A549 (cell line): Measurements from ENCODE around the gene GTF2IRD1.

Experiments used
- GATA3 ChIP-seq: IDR thresholded peaks from 2 replicates; pipeline ENCODE4 v1.6.1; 2012; ENCODE audit warnings: borderline replicate concordance
- NPAS2 ChIP-seq: fragments of 250-450 bp; sonication (Bioruptor Pico); IDR thresholded peaks from 2 replicates; pipeline ENCODE4 v1.8.0; 2022; ENCODE audit warnings: mild to moderate bottlenecking, moderate library complexity, borderline replicate concordance
- POLR2A ChIP-seq: IDR thresholded peaks from 2 replicates; pipeline ENCODE4 v1.6.1; 2012; ENCODE audit warnings: mild to moderate bottlenecking, low read length
- RAD21 ChIP-seq, 2 experiments: fragments of >200 bp in 1 of 2; sonication (Bioruptor Twin) in 1 of 2; formaldehyde crosslinking in 1 of 2; IDR thresholded peaks in 1 of 2; conservative IDR thresholded peaks in 1 of 2; 2 replicates in 1 of 2; 3 replicates in 1 of 2; pipeline ENCODE4 v1.6.1; 2012 to 2018; ENCODE audit warnings: inconsistent platforms in 1 of 2
- USF2 ChIP-seq: fragments of 450-650 bp; IDR thresholded peaks from 2 replicates; pipeline ENCODE4 v1.6.1; 2014; ENCODE audit warnings: antibody characterized with exemption
- ZSCAN20 ChIP-seq: fragments of 250-450 bp; sonication (Bioruptor Pico); IDR thresholded peaks from 2 replicates; pipeline ENCODE4 v1.8.0; 2022; ENCODE audit warnings: mild to moderate bottlenecking, moderate library complexity
- TF ChIP-seq, protein P1 (sequence below): fragments of >200 bp; sonication (Bioruptor Twin); formaldehyde crosslinking; IDR thresholded peaks from 3 replicates; pipeline ENCODE4 v1.5.1; 2016

DNA sequence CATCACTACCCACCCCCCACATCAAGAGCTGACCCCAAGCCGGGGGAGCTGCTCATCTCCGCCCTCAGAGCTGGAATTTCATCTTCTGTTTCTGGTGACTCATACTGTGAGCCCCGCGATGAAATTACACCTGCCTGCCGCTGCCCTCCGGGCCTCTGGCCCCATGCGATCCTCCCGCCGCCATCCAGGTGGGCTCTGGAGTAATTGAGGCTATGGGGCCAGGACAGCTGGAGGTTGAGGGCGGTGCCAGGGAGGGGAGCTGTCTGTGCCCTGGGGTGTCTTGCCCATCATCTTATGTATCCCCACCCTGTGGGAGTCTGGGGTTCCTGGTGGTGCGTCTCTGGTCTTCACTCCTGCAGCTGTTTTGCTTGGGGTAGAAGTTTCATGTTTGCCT, 9.0 kb downstream of the GTF2IRD1 start:
- TF ChIP-seq ZSCAN20 (CRISPR knock-in tag) (no peak), RAD21 (conservative IDR thresholded peaks at IDR 0.05 in 1 of 2, IDR thresholded peaks at IDR 0.05 in 1 of 2) (no peak), USF2 (no peak), GATA3 (no peak), NPAS2 (CRISPR knock-in tag) (no peak), POLR2A (no peak)
- TF ChIP-seq, protein P1, sequence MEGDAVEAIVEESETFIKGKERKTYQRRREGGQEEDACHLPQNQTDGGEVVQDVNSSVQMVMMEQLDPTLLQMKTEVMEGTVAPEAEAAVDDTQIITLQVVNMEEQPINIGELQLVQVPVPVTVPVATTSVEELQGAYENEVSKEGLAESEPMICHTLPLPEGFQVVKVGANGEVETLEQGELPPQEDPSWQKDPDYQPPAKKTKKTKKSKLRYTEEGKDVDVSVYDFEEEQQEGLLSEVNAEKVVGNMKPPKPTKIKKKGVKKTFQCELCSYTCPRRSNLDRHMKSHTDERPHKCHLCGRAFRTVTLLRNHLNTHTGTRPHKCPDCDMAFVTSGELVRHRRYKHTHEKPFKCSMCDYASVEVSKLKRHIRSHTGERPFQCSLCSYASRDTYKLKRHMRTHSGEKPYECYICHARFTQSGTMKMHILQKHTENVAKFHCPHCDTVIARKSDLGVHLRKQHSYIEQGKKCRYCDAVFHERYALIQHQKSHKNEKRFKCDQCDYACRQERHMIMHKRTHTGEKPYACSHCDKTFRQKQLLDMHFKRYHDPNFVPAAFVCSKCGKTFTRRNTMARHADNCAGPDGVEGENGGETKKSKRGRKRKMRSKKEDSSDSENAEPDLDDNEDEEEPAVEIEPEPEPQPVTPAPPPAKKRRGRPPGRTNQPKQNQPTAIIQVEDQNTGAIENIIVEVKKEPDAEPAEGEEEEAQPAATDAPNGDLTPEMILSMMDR, result no peak
